Left lobe of liver (tissue), 2 donors: ENCODE data around the gene PRSS3. TPM values are rescaled to one million over a fixed set of nuclear protein-coding genes. Genes with fewer than 3 reads are reported as not detected.
"Not testable (repeated sequence)": the region's sequence is repeated elsewhere in the genome, so short reads cannot be mapped to it uniquely, and the experiment has no call there.

Source experiments
- ATAC-seq: fragments of 200-7000 bp; cut with Tn5 transposase; one replicate; pipeline ENCODE4 v1.9.1; 2020; ENCODE audit warnings: mild to moderate bottlenecking, moderate library complexity
- DNase-seq: peaks from one replicate; pipeline ENCODE4 v3.0.0-alpha.2; 2020; ENCODE audit warnings: low spot score
- total RNA-seq: library from RNA; stranded (reverse); gene quantifications from one replicate; pipeline ENCODE4 v1.2.1, GENCODE V29; 2021
- donor health status: DM: no; HTN: no; CAD: no; lungs with moderate emphysema.
- donor health status: DM: no; HTN: yes; CAD: no.

The PRSS3 gene
- total RNA-seq, 1 donor from 2014 or later, result 5.3 TPM

DNA sequence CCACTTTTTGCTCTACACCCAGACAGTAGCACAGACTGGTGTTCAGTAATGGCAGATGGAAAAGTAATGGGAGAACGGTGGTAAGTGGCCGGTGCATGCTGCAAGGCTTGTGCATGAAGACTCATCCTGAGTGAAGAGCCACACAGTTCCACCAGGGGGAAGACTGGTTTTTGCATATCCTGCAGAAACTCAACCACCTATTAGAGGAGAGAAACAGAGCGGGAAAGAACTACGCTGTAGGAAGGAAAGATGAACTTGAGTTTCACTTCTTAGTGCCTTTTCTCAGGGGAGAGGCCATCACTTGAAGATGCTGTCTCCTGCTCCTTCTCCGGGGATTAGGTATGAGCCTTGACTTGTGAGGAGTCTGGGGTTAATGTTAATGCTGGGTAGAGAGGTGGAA, 9.4 kb upstream of the PRSS3 start:
- peak; percentile 77 for ATAC-seq
- no peak for DNase-seq

DNA sequence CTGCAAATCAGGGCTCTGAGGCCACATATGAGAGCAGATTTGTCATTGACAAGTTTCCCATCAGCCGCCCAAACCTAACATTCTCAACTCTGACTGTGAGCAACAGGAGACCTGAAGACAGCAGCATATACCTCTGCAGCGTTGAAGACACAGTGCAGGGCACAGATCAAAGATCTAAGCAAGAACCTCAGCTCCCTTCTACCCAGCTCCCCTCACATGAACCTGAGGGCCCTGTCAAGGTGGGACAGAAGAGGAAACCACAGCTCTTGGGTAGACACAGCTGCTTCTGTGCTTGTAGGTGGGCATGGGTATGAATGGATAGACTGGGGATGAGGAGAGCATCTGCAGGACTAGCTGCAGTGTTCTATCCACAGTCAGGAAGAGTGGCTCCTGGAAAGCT, 8.7 kb upstream of the PRSS3 start:
- ATAC-seq, result no peak
- DNase-seq, result no peak

DNA sequence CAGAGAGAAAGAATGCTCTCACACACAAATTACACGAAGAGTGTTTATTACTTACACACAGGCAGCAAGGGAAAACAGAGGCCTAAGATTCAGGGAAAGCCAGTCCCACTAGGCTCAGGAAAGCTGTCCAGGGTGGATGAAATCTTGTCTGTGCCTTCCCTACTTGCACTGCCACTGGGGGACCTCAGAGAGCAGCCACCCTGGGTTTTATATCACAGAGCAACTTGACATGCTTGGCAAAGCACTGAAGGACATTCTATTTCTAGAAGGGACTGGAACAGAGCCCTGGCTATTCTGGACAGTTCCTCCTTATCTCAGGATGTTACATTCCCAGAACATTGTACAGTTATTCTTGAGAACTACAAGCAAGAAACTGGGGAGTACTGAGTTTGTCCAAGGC, 7.5 kb upstream of the PRSS3 start:
- DNase-seq (no peak), ATAC-seq (peak; percentile 70)

DNA sequence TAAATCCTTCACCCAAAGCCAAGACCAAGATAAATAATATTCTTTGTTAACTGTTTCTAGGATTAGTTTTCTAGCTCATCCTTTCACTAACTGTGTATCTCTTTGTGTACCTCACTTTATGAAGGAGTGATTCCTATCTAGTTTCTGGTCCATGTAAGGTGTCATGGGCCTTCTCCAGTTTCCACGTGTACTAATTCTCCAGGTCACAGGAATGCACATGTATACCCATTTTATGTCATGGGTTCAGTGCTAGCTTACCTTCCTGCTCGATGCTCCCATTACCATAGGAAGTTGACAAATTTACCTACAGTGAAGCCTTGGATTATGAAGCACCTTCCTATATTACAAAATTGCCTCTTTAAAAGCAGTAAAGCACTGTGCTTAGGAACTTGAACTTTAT, 5.9 kb upstream of the PRSS3 start:
- not testable (repeated sequence) for DNase-seq, ATAC-seq

DNA sequence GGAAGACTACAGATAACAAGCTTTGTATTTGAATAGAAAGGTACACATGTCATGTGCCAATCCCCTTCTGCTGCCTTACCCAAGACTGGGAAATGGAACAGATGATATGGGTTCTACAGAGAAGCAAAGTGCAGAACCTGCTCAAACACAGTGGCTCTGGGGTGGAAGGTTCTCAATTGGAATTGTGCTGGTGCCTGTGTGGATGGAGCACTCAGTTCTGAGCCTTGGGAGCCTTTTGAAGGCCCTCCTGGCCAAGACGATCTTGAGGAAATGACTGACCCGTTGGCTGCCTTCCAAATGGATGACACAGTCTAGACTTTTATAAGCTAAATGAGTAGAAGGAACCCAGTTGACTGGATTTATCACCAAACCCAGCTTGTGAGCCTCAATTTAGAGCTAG, 4.2 kb upstream of the PRSS3 start:
- no peak for DNase-seq
- ATAC-seq, result no peak

DNA sequence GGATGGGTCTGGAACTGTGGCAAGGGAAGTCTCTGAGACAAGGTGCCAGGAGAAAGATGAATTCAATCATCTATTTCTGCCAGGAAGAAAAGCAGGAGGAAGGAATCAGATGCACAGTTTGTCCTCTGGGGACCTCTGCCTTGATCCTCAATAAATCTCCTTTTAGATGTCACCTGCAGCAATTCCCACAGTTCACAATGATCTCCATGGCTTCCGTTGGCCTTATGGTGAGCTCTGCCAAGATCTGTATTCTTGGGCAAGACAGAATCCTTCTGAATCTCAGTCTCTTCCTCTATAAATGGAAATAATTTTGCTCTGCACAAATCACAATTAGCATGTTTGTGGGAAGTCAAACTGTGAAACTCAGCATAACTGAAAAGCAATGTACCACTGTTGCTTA, 1.9 kb upstream of the PRSS3 start:
- not testable (repeated sequence) for ATAC-seq, DNase-seq

DNA sequence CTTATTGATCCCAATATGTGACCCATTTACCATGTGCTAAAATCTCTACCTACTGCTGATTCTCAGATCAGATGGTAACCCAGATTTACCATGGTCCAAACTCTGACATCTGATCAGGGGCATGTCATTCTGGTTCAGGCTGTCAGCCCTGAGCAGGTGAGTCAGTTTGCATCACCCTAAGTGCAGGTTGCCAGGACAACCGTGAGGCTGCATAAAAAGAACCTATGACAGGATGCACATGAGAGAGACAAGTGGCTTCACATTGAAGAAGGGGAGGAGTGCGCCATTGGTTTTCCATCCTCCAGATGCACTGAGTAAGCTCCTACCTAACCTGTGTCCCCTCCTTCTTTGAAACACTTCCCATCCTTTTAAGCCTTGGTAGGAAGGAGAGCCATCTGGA, 801 bp upstream of the PRSS3 start:
- ATAC-seq, result no peak
- DNase-seq, result no peak

DNA sequence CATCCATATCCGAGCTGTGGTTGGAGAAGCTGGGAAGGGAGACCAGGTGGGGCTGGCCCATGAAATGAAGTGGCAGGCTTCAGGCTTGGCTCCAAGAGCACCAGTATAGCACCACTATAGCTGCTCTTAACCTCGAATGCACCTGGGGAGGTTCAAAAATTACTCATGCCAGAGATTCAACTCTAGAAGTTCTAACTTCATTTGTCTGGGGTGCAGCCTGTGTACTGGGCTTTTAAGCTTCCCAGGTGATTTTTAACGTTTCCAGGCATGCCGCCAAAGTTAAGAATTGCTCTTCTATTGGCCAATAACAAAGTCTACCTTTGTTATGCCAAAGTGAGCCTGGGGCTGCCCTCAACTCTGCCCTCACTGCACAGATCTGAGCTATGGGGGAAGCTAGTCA, 458 bp downstream of the PRSS3 start:
- peak; percentile 79 for ATAC-seq

DNA sequence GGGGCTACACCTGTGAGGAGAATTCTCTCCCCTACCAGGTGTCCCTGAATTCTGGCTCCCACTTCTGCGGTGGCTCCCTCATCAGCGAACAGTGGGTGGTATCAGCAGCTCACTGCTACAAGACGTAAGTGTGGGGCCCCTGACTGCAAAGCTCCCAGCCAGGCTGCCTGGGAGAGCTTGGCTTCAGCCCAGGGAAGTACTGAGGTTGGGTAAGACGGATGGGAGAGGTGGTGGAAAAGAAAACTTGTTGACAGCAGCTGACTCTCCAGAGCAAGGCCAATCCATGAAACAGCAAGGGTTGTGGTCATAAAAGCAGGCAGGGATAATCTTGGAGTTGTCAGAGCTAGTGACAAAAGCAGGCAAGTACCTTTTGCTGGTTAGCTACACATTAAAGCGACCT, 1.3 kb downstream of the PRSS3 start:
- not testable (repeated sequence) for ATAC-seq, DNase-seq

More for the DNA sequence above, 458 bp downstream of the PRSS3 start:
- DNase-seq, result no peak

DNA sequence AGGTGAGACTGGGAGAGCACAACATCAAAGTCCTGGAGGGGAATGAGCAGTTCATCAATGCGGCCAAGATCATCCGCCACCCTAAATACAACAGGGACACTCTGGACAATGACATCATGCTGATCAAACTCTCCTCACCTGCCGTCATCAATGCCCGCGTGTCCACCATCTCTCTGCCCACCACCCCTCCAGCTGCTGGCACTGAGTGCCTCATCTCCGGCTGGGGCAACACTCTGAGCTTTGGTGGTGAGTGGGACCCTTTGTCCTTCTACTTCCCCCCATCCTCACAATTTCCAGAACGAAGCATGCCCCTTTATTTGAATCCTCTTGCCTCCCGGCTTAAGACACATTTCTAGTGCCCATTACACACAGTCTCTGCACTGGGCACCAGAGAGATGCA, 2.5 kb downstream of the PRSS3 start:
- DNase-seq, result no peak

DNA sequence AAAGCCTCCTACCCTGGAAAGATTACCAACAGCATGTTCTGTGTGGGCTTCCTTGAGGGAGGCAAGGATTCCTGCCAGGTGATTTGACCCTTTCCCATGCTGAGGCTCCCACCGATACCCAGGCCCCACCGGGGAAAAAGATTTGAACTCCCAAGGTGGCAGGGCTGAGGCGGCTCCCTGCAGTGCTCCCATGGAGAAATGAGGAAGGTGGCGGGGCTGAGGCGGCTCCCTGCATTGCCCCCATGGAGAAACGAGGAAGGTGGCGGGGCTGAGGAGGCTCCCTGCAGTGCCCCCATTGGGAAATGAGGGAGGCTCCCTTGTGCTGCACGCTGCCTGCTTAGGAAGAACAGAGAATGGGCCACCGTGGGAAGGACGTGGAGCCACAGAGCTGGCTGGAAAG, 3.2 kb downstream of the PRSS3 start:
- ATAC-seq (no peak), DNase-seq (no peak)

More for the DNA sequence above, 2.5 kb downstream of the PRSS3 start:
- no peak for ATAC-seq

DNA sequence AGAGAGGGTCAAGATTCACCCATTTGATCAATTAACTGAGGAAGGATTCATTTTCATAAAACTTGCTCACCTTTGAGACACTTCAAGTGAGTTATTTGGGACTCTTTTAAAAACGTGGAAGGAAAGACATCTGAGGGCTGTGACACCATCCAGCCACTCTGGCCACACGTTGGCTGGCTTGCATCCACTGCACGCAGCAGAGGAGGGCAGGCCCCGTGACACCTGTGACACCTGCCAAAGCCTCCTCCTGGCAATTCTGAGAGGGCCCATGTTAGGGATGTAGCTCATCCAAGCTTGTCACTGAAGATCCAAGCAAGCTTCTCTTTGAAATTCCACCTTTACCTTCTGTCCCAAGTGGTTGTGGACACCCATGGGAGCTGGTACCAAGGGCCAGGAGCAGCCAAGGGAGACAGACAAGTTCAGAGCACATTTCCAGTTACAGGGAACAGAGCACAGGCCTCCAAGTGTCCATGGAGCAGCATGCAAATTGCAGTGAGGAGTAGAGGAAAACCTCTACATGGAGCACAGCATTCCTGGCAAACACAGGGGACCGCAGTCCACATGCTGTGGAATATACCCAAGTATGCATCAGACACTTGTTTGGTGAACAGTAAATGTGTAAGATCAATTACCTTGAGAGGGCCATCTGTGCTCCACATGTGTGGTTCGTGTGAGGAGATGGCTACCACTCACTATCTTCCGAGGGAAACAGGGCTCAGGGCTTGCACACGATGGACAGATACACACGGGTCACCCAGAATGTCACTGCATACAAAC, 4.8 kb downstream of the PRSS3 start:
- no peak for ATAC-seq
- DNase-seq, result no peak

DNA sequence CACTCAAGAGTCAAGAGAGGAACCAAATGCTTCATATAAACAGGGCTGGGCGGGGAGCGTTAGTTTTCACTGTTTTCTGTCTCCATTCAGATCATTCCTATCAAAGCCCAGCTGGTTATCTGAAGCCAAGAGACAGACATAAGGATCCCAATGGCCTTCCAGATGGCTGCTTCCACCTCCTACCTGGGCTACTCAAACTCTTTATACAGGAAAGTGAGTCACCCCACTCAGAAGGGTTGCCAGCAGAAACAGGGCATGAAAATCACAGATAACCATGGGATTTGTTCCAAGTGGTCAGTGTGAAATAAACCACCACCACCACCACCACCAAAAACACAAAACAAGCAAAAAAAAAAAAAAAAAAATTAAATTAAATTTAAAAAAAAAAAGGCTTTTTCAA, 5.5 kb downstream of the PRSS3 start:
- no peak for DNase-seq

DNA sequence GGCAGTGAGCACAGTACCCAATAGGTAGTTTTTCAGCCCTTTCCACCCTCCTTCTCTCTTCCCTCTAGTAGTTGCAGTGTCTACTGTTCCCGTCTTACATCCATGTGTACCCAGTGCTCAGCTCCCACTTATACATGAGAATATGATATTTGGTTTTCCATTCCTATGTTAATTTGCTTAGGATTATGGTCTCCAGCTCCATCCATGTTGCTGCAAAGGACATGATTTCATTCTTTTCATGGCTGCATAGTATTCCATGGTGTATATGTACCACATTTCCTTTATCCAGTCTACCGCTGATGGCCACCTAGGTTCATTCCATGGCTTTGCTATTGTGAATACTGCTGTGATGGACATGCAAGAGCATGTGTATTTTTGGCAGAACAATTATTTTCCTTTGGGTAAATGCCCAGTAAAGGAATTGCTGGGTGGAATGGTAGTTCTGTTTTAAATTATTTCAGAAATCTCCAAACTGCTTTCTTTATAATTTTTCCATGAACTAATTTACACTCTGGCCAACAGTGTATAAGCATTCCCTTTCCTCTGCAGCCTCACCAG, 6.7 kb downstream of the PRSS3 start:
- ATAC-seq, DNase-seq: not testable (repeated sequence)

More for the DNA sequence above, 5.5 kb downstream of the PRSS3 start:
- ATAC-seq, result no peak

DNA sequence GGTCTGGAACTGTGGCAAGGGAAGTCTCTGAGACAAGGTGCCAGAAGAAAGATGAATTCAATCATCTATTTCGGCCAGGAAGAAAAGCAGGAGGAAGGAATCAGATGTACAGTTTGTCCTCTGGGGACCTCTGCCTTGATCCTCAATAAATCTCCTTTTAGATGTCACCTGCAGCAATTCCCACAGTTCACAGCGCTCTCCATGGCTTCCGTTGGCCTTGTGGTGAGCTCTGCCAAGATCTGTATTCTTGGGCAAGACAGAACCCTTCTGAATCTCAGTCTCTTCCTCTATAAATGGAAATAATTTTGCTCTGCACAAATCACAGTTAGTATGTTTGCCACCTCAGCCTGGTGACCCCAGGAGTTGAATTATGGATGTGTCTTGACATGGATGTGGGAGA, 8.8 kb downstream of the PRSS3 start:
- not testable (repeated sequence) for DNase-seq, ATAC-seq

DNA sequence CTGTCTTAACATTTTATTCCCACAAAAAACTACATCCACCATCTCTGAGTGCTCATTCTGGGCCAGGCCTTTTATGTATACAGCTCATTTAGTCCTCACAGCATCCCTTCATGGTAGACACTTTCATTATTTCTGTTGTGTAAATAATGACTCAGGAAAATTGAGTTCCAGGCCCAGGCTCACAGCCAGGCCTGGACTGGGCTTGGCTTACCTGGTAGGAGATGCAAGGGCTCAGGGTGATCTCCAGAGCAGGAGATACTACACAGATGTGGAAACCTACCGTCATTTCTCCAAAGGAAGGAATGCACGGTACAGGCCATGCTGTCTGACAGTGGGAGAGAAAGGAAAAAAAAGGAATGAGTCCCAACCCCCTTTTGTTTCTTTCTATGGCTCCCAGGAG, 11.8 kb downstream of the PRSS3 start:
- ATAC-seq, result peak; percentile 98
- peak; percentile 77 for DNase-seq

DNA sequence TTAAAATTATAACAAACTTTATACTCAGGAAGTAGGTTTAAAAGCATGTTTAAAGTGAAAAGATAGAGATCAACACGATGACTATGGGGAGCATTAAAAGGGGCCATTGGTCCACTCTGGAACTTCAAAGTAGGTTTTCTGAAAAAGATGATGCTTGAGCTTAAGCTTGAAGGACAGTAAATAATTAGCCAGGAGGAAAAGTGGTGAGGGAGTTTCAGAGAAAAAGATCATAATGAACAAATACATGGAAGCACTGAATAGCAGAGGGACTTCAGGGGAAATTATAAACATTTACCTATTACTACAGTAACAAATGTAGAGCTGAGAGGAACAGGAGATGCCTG, 13.6 kb downstream of the PRSS3 start:
- DNase-seq, ATAC-seq: not testable (repeated sequence)

DNA sequence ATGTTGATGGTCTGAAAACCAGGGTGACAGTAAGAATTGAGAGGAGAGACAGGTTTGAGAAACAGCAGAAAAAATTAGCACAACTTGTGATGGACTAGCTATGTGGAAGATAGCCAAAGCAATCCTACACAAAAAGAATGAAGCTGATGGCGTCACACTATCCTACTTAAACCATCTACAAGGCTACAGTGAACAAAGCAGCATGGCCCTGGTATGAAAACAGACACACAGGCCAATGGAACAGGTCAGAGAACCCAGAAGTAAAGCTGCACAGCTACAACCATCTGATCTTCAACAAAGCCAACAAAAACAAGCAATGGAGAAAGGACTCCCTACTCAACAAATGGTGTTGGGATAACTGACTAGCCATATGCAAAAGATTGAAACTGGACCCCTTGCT, 14.1 kb downstream of the PRSS3 start:
- DNase-seq, result no peak
- ATAC-seq, result no peak

DNA sequence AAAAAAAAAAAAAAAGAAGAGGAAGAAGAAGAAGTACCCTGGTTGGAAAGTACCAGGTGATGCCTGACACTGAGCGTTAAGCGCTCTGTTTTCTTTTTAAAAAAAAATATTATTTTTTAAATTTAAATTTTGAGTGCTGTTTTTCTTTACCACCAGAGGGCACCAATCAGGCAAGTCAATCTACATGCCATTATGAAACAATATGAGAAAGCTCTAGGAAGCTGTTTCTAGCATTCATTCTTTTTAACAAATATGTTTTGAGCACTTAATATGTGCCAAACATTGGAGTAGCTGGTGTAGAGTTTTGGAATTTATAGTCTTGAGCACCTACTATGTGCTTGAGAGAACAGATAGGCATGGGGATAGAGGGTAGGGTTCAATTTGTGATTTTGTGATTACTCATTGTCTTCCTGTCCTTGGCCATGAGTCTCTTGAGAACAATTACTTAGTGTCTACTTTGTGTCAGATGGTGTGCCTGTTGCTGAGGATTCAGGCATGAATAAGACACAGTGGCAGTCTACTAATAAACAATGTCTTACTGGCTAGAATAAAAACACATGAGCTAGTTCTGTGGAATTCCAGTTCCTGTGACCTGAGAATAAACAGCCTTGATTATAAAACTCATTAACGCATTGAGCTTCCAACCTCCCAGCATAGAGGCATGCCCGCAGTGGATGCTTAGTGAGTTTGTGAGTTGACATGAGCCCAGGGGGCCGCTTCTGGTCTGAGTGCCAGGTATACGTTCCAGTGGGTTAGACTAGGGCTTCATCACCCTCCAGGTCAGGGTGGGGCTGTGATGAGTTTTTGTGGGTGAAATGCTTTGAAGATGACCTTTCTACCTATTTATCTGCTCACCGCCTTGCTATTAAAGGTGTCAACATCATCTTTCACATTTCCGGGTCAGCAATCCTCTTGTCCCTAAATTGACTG, 18.6 kb downstream of the PRSS3 start:
- ATAC-seq (no peak), DNase-seq (no peak)

DNA sequence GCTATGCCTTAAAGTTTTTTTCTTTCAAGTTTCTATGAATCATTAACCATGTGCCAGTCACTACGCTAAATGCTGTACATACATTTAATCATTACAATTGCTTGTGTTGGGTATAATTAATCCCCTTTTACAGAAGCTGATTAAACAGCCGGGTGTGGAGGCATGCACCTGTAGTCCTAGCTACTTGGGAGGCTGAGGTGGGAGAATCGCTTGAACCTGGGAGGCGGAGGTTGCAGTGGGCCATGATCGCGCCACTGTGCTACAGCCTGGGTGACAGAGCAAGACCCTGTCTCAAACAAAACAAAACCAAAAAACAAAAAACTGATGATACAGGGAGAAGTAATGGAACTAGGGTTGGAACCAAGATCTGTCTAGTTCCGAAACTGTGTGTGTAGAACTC, 20.4 kb downstream of the PRSS3 start:
- DNase-seq (no peak), ATAC-seq (no peak)
